NCI-H1092 (cell line): ENCODE measurements around the gene NRG3.
"Not testable (repeated sequence)": the region's sequence is repeated elsewhere in the genome, so short reads cannot be mapped to it uniquely, and the experiment has no call there.

Experiments used
- DNase-seq: peaks from one replicate; lab custom pipeline; 2025; lab: John Stamatoyannopoulos, UW

Gene NRG3

DNA sequence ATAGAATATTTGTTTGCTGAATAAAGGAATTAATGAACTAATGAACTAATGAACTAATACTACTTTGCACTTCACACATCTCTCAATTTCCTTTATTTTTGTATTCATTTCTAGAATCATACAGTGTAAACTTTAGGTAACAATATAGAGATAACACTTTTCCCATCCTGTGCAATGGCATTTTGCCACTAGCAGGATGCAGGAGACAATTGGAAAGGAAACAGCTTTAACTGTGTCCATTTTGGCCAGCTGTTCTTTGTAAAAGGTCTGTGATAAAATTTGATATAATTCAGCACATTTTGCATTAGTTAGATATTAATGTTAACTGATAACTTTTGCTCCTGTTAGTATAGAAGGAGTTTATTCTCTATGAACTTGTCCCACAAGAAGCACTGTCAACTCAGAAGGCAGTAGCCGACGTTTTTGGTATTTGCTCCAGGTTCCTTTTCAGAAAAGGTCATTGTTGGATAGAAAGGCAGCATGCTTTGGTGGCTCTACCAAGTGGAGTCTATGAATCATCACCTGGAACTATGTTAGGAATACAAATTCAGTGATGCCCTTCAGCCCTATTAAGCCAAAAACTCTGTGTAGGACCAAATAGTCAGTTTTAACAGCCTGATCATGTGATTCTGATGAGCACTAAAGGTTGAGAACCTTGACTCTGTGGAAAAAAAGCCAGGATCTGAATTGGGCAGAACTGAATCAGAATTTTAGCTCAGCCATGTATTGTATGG lies 86.6 kb downstream of the NRG3 start:
- no peak for DNase-seq

DNA sequence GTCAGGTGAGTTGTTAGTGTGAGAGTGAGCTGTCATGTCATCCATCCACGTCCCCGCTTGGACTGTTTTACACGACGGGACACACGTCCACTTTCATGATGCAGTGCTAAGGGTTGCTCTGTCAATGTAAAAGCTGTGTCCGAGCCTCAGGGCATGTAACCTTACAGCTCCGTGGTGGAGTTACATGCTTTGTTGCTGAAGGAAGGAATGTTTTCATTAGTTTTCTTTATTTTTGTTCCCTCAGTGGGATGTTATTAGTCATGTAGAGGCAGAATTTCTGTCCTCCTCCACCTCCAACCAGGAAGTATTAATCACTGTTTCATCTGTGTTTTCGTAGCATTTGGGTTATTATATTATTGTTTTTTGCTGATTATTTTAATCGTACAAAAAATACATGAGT lies 88.6 kb downstream of the NRG3 start:
- no peak for DNase-seq

DNA sequence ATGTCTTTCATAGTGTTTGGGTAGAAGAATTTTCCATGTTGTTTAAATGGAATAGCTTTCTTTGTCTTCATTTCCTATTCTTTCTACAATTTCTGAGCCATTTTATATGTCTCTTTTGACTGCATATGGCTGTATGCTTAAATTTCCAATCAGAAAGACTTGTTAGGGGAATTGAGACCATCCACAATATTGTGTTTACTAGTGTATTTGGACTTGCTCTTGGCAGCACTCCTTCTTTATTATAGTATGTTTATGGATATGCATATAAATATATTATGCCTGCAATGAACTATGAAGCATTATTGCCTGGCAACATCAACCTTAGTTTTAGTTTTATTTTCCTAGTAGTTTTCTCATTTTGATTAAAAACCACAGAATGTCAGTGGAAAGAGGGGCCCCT lies 92.7 kb downstream of the NRG3 start:
- DNase-seq, result no peak

DNA sequence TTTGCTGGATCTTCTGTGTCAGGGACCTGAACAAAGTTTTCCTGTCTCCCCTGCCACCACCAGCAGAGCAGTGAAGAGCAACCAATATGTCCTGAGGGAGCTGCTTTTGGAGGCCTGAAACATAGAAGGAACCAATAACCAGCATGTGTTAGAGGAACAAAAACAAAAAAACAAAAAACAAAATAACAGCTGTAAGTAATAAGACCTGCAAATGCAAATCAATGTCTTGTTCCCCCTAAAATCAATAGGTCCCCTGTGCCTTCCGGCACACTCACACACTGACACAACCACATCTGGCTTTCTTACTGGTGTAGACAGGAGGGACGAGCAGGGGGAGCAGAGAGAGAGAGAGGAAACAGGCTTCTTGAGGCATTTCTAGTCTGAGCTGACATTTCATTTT lies 94.1 kb downstream of the NRG3 start:
- no peak for DNase-seq

DNA sequence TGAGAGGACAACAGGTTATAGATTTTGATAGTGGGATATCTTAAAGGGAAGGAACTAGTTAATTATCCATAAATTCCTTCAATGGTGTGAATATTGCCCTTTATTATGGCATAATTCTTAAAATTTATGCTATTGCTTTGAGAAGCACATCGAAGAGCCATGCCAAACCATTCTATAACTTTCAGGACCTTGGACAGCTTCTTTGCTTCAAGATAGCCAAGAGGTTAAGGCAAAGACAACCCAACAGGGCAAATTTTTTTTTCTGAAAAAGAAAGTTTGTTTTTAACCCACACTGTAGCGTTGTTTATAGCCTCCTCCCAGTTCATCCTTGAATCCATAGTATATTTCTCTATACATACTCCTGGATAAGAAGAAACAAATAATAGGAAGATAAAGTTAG lies 103.2 kb downstream of the NRG3 start:
- no peak for DNase-seq

DNA sequence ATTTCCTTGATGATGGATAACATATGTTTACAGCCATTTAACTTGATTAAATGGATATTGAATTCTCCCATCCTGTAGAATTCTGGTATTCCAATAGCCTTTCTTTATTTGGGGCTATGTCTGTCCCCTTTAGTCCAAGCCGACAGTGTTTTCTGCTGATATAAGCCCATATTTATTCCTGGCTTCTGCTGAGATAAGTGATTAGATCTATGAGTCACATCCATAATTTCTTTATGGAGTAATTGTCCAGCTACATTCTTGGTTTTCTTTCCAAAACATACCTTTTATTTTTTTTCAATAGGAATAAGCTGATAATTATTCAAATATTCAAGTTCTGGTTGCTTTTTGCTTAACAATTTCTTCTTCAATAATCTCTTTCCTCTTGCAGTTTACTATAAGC lies 106.7 kb downstream of the NRG3 start:
- no peak for DNase-seq

DNA sequence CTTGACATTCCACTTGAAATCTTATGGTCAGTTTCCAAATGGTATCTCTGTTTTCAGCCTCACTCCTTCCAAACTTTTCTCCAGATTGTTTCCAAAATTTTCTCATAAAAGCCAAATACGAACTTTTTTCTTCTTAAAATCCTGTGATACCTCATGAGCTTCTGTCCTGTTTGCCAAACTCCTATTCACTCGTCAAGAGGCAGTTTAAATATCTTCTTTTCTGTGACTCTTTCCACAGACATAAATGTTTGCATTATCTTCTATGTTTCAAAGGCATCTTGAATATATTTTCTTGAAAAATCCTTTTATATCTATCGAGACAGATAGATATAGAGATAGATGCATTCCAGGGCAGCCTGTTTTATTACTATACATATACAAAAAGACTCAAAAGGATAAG lies 109.4 kb downstream of the NRG3 start:
- DNase-seq, result no peak

DNA sequence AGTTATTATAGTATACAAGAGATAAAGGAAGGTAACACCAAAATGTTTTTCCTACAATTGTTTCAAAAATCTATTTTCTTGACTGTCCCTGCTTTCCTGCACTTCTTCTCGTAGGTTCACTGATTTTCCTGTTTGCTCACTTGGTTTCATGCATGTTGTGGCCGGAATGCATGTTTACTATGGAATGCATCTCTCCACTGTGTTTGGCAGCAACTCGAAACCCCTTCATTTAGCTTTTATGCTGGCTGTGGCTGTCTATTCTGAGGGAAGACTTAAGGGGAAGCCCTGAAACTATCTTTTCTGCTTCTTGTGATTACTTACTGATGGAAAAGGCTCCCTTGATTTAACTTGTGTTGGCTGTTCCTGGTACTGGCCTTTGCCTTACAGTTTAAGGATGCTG lies 120.3 kb downstream of the NRG3 start:
- no peak for DNase-seq

DNA sequence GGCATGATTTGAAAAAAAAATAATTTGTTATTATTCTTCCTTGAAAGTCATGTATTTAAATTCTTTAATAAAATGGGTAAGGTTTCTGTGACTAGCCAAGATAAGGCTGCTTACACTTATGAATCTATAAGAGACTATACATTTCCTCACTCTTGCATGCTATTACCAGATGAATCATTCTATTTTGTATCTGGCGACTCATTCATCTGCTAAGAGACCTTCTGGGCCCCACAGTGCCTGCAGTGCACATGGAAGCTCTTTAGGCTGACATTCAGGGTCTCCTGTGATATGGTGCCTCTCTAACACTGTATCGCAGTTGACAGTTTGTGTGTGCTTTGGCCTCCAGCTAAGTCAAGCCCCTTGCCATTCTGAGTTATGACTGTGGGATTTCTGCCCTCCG lies 121.9 kb downstream of the NRG3 start:
- no peak for DNase-seq

DNA sequence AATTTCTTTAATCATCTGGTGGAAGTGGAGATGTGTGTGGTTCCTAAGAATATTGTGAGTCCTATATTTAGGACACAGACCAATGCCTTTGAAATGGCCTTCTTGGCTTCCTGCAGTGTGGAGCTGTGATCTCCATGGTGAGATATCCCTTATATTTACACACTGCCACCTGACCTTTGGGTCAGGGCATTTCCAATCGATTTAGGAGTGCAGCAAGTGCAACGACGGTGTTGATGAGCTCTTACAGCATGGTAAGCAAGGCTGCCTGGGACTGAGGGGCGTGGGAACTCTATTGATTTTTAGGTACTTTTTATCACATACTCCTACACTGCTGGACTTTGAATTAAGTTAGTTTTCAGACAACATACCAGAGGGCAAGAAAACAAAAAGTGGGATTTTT lies 146.0 kb downstream of the NRG3 start:
- DNase-seq, result no peak

DNA sequence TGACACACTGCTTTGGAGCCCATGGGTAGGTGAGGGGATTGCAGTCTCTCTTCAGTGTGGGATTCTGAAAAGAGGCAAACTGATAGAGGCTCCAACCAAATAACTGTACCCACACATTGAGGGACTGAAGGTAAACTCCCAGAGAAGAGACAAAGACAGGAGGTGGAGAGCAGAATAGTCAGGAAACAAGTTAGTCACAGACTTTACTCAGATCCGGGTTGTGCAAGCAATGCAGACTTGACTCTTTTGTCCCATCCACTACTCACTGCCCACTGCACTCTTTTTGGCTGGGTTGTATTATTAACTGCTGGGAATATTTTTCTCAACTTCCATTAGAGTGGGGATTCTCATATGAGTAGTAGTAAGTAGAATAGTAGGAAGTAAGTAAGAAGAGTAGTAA lies 152.7 kb downstream of the NRG3 start:
- DNase-seq, result no peak

DNA sequence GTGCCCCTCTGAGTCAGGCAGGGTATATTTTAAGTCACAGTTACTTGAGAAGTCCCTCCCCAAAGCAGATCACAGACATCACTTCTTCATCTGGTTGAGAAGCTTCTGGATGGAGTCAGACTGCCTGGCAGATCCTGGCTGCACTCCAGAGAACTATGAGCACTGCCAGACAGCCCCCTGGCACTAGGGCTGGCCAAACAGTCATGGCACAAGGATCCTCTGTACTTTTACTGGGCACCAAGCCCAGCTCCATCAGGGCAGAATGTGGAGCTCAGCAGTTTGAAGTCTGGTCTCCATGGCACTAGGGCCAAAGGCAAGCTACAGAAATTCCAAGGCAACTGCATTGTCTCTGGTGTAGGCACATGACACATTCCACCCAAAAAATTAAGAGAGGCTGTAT lies 162.1 kb downstream of the NRG3 start:
- DNase-seq, result no peak

DNA sequence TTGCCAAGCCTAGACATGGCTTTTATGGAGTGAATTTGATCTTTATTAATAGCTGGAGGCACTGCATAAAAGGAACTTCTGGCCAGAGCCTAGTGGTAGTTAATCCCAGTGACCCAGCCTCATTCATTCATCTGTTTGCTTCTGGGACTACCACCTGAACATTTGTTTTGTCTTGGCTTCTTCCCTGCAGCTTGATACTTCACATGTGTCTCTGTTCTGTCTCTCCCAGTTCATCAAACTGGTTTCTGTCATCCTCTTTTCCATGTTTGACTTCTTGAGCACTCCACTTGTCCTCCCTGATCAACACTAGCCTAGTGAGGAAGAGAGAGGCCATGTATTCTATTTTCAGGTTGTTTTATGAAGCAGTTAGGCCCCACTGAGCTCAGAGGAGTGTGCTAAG lies 163.6 kb downstream of the NRG3 start:
- DNase-seq, result no peak

DNA sequence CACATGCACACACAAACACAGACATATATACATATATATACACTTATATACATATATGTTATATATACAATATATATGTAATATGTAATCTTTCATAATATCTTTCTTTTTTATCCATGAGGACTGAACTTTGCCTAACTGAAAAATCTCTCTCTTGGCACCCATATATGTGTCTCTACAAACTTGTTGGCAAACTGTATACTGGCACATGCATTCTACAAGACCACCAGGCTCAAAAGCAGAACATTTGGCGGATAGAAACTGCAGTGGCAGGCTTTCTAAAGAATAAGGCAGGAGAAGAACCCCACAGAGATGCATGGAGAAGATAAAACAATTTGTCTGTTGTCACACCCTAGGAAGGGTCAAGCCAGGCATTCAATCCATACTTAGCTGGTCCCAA lies 165.3 kb downstream of the NRG3 start:
- DNase-seq, result no peak

DNA sequence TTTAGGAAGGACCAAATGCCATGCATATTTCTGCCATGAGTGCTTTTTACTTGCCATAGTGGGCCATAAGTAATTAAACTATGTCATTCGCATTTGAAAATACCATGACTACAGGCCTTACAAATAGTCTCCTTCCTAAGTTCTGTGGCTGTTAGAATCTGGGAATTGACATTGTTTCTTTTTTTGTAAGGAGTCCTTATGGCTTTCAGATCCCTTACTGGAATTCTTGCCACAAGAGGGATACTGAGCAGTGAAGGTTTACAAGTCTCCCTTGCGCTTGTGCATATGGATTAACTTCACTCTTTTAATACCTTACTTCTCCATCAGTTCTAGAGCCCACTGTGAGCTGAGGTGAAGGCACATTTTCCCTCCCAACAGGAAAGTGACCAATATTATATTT lies 166.0 kb downstream of the NRG3 start:
- DNase-seq, result no peak

DNA sequence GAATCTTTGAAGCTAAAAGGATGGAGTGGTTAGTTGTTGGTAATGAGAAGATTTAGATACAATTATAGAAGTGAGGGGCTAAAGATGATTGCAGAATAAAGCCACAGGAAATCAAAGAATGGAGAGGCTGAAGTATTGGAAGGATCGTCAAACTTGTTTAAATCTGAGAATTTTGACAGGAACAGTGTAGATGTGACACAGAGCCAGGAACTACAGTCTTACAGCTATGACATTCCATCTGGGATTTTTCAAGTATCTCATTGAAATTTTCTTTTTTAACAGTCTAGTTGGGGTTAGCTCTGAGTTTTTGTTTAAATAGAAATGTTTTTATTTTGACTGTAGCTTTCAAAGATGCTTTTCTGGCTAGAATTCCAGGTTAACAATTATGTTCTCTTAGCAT lies 181.4 kb downstream of the NRG3 start:
- DNase-seq, result no peak

DNA sequence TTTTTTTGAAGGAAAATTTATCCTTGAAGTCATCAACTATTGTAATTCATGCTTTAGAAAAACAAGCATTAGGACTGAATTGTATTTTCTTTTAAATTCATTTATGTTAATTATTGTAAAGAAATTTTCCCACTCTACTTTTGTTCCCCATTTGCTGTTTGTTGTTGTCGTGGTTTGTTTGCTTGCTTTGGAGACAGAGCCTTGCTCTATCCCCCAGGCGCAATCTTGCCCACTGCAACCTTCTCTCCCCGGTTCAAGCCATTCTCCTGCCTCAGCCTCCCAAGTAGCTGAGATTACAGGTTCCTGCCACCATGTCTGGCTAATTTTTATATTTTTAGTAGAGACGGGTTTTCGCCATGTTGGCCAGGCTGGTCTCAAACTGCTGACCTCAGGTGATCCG lies 192.2 kb downstream of the NRG3 start:
- not testable (repeated sequence) for DNase-seq

DNA sequence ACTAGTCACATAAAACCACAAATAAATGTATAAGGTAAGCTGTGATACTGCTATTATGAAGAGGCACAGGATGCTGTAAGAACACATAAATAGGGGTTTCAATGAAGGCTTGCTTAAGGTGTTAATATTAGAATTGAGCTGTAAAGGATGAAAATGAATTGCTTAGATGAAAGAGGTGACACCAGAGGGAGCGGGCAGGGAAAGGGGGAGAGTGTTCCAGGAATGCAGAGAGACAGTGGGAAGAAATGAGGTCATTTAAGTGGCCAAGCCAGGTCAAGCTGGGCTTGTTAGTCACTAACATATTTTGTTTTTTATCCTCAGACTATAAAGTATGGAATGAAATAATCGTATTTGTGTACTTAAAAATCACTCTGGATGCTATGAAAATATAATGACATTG lies 193.5 kb downstream of the NRG3 start:
- DNase-seq, result no peak

DNA sequence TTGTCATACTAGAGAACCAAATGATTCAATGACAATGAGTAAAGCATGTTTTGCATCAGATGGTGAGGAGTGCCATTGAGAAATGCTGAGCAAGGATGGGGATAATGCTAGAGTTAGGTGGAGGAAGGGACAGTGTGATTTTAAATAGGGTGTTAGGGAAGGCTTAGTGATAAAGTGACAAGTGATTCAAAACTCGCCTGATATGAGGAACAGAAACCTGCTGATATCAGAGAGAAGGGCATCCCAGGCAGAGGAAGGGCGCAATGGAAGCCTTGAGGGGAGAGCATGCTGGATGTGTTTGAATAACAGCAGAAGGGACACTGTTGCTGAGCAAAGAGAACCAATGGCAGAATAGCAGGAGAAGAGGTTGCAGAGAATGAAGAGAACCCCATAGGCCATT lies 196.2 kb downstream of the NRG3 start:
- no peak for DNase-seq

DNA sequence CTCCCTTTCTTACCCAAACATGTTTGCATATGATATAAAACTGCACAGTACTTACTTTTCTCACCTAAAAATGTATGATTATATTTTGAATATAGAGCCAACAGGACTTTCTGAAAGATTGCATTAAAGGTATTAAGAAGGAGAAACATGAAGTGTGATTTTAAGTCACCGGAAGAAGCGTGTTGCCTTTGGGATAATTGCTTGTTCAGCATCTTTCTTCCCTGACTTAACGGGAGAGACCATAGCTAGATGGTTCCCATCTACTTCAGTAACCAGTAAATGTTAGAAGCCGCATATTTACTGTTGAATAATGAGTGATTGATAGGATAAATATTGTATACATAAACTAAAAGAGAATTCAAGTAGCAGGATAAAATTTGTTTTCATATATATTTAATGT lies 197.1 kb downstream of the NRG3 start:
- no peak for DNase-seq

DNA sequence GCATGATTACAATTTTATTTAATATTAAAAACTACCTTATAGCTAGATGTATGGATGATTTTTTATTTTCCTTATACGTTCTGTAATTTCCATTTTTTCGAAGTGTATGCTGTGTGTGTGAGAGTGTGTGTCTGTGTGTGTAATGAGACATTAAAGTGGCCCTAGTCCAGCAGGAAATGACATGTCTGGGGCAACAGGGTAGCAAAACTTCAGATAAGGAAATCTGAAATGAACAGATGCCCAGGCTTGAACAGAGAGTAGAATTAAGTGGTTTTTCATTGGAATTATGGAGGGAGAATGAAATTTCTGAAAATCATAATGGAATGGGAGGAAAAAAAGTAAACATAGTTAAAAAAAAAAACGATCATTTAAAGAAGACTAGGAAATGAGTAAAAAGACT lies 200.6 kb downstream of the NRG3 start:
- DNase-seq, result no peak

DNA sequence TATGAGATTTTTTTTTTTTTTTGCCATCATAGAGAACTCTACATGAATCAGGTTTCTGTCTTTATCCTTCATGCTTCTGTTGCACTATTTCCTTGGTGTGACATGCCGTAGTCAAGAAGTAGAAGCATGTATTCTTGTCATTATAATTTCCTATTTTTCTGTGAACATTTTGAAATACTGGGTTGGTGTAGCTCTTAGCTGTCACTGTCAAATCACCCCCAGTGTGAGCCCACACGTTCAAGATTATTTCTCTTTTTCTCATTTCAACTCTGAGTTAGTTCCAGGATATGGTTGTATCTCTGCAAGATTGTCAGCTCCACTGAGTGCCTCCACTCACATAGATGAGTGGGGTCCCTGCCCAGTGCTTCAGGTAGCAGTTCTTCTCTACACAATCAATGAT lies 209.5 kb downstream of the NRG3 start:
- DNase-seq, result no peak

DNA sequence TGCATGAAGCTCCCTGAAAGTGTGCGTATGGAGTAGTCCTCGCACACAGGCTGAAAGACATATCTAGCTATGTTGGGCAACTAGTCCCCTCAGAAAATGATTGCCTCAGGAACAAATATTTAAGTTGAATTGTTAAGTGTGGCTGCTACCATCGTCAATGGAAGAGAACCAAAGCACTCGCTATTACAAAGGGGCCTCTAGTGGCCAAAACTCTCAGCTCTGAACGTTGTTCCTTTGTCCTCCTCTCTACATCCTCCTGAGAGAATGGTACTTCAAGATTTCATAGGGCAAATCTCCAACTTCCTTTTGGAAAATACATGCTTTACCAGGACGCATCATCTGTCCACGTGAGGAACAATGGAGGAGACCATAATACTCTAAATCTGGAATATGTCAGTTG lies 209.9 kb downstream of the NRG3 start:
- no peak for DNase-seq

DNA sequence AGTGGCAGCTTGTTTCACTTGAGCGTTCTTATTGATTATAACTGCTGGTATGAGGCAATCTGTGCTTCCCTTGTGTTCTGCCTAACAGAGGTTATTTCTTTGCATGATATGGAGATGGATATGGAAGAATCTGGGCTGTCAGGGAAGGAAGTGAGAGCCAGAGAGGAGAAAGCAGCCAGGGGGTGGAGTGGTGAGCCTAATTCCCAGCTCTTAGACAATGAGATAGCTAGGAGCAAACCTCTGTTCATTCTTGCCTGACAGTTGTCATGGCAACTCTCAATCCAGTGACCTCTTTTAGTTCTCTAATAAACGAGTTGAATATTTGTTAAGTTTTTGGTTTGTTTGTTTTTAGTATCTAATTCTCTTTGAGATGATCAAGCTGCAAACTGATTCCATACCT lies 214.3 kb downstream of the NRG3 start:
- DNase-seq, result no peak

DNA sequence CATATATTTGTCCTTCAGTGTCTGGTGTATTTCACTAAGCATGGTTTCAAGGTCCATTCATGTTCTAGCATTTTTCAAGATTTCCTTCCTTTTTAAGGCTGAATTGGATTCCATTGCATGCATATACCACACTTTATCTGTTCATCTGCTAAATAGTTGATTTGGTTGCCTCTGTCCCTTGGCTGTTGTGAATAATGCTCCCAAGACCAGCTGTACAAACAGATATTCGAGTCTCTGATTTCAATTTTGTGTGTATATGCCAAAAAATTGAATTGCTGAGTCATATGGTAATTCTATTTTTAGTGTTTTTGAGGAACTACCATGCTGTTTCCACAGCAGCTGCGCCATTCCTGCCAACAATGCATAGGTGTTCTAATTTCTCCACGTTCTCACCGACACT lies 216.4 kb downstream of the NRG3 start:
- no peak for DNase-seq
